HG03159 (cell line): ENCODE measurements around the gene MRPL22.
A peak's percentile ranks its signal among the peaks of the same experiment; 100 is the strongest.
"Not testable (repeated sequence)": the region's sequence is repeated elsewhere in the genome, so short reads cannot be mapped to it uniquely, and the experiment has no call there.

Source experiments
- ATAC-seq: cut with Tn5 transposase; IDR thresholded peaks from one replicate; pipeline ENCODE4 v1.9.1; 2021; ENCODE audit warnings: mild to moderate bottlenecking, moderate library complexity; ENCODE audit not compliant: unreplicated experiment

The MRPL22 gene

DNA sequence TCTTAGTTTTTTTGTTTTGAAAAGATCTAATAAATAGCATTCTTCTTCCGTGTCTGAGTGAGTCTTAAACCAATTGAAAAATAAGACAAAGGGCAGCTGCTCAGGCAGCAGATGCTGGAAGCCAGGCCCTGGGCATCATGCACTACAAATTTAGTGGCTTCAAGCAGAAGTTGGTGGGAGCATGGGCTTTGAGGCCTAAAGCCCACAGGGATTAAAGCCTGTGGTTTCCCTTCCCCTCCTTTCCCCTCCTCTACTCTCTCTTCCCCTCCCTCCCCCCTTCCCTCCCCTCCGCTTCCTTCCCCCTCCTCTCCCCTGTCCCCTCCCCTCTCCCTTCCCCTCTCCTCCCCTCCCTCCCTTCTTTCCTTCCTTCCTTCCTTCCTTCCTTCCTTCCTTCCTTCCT is 52.6 kb downstream of the MRPL22 start:
- ATAC-seq, result no peak

DNA sequence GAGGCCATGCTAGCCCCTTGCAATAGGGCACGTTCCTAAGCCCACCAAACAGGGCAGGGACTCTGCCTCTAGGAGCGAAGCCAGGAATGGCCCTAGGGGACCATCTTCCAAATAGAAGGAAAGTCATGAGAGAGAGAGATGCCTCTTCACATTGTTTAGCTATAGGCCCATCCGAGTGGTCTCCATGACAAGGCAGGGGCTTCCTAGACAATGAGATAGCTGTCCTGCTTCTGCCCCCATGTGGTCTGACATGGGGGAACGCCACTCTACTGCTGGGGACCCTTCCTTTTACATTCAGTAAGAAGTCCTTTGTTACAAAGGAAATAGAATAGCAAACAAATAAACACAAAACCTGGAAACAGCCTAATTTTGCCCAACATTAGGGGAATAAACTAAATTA is 54.8 kb downstream of the MRPL22 start:
- ATAC-seq, result no peak

GRCh38 chr5:154997746-154998145 is 56.9 kb downstream of the MRPL22 start:
- ATAC-seq, result no peak

GRCh38 chr5:154999865-155000264 is 59.0 kb downstream of the MRPL22 start:
- no peak for ATAC-seq

- ATAC-seq, result no peak
Observed at GRCh38 chr5:155001523-155001922, 60.6 kb downstream of the MRPL22 start.

DNA sequence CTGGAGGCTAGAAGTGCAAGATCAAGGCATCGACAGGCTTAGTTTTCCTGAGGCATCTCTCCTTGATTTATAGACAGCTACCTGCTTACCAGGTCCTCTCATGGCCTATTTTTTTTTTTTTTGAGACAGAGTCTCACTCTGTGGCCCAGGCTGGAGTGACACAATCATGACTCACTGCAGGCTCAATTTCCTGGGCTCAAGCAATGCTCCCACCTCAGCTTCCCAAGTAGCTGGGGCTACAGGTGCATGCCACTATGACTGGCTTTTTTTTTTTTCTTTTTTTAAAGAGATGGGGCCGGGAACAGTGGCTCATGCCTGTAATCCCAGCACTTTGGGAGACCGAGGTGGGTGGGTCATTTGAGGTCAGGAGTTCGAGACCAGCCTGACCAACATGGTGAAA is 61.8 kb downstream of the MRPL22 start:
- ATAC-seq, result not testable (repeated sequence)

GRCh38 chr5:155004138-155004744 is 63.4 kb downstream of the MRPL22 start:
- no peak for ATAC-seq

- not testable (repeated sequence) for ATAC-seq
Observed at GRCh38 chr5:155006265-155006664, 65.4 kb downstream of the MRPL22 start.

DNA sequence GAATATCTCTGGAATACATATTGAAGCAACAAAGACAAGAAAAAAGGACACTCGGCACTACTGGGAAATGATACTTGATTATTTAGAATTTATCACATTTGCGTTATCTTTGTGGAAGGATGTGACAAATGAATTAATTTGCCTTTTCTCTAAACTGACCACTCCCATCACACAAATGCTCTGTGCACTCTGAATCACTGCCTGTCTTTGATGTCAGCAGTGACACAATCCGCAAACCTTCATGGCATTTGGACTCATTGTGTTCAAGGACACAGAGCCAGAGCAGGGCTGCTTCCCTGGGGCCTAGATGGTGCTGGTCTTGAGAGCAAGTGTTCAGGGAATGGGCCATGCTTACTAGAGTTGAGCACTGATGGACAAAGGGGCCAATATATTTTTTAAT is 67.8 kb downstream of the MRPL22 start:
- ATAC-seq, result no peak

GRCh38 chr5:155010881-155011280 is 70.0 kb downstream of the MRPL22 start:
- no peak for ATAC-seq

DNA sequence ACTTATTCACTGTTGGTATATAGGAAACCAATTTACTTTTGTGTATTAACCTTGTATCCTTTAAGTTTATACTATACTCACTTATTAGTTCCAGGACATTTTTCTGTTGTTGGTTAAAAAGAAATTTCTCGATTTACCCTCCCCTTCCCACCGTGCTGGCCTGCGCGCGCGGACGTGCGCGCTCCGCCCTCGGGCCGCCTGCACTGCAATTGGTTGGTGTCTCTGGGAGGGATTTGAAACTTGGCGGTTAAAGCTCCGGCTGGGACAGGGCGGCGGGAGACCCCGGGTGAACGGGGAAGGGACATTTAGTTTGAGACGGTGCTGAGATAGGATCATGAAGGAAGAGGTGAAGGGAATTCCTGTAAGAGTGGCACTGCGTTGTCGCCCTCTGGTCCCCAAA is 72.7 kb downstream of the MRPL22 start, which contains the start of gene KIF4B:
KIF4B (plus strand) TSS at position 230 of the 400 bp plus-strand sequence; CDS start at position 335, 105 bp downstream.
- ATAC-seq, result no peak

DNA sequence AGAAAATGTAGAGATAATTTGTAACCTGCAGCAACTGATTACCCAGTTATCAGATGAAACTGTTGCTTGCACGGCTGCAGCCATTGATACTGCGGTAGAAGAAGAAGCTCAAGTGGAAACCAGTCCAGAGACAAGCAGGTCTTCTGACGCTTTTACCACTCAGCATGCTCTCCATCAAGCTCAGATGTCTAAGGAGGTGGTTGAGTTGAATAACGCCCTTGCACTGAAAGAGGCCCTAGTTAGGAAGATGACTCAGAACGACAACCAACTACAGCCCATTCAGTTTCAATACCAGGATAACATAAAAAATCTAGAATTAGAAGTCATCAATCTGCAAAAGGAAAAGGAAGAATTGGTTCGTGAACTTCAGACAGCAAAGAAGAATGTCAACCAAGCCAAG is 74.4 kb downstream of the MRPL22 start:
- no peak for ATAC-seq

- peak; percentile 96 for ATAC-seq
Observed at GRCh38 chr5:155017610-155018009, 76.7 kb downstream of the MRPL22 start.
